Activated CD8-positive, alpha-beta memory T cell treated with anti-CD3 and anti-CD28 coated beads, Interleukin-2, amount 50 U/mL, for 1 hour (primary cell): Measurements from ENCODE around the gene CT45A5.
"Not testable (repeated sequence)": the region's sequence is repeated elsewhere in the genome, so short reads cannot be mapped to it uniquely, and the experiment has no call there.

ENCODE experiments used
- DNase-seq: peaks from one replicate; pipeline ENCODE4 v3.0.0-alpha.2; 2020; ENCODE audit errors: extremely low read depth

CT45A5 gene

DNA sequence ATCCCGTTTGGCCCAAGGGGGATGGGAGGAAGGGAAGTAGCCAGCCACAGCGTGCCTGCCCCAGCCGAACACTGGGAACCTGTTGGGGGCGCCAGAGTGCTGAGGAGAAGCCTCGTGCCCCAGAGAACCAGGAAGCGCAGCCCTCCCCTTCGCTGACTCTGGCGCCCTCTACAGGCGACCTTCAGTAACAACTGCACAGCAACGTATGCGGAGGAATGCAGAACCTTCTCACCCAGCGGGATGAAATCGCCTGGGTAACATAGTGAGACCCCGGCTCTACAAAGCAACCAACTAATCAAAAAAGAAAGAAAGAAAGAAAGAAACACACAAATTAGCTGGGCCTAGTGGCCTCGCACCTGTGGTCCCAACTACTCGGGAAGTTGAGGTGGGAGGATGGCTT, at the start of gene CT45A5:
Gene CT45A5, minus strand, starts transcription at position 101 of the 400 bp plus-strand sequence. CDS start 3,774 bp downstream, outside the sequence.
- not testable (repeated sequence) for DNase-seq

- DNase-seq = not testable (repeated sequence)
Measured at GRCh38 chrX:135819912-135820311, 34.6 kb upstream of the CT45A5 start, which contains the start of gene CT45A2. CT45A2 (minus strand) TSS chrX:135820012; CDS start chrX:135816265, 3,747 bp downstream.

GRCh38 chrX:135802687-135803086, 17.4 kb upstream of the CT45A5 start, which contains the start of gene CT45A6:
CT45A6 (minus strand) TSS chrX:135802787; CDS start chrX:135798993, 3,794 bp downstream.
- DNase-seq = not testable (repeated sequence)

- DNase-seq = not testable (repeated sequence)
Measured at GRCh38 chrX:135768091-135768490, 17.2 kb downstream of the CT45A5 start, which contains the start of gene CT45A3. CT45A3 (minus strand) TSS chrX:135768191; CDS start chrX:135764444, 3,747 bp downstream.

GRCh38 chrX:135744739-135745138, 40.6 kb downstream of the CT45A5 start:
- DNase-seq = not testable (repeated sequence)

GRCh38 chrX:135741192-135741715, 44.0 kb downstream of the CT45A5 start:
- DNase-seq = no peak

DNA sequence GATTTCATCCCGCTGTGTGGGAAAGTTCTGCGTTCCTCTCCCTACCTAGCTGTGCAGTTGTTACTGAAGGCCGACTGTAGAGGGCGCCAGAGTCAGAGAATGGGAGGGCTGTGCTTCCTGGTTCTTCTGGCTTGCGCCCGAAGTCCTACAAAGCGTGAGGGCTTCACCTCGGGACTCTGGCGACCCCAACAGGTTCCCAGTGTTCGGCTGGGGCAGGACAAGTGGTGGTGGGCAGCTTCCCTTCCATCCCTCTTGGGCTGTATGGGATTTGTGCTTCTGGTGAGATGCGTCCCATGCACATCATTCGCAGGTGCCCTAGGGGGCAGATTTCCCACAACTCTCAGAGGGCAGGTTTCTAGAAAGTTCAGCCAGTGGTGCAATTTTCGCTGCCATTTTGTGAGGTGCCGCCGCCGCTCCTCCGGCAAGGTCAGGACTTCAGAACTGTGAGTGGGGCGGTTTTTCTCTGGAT, 44.6 kb downstream of the CT45A5 start:
- no peak for DNase-seq

DNA sequence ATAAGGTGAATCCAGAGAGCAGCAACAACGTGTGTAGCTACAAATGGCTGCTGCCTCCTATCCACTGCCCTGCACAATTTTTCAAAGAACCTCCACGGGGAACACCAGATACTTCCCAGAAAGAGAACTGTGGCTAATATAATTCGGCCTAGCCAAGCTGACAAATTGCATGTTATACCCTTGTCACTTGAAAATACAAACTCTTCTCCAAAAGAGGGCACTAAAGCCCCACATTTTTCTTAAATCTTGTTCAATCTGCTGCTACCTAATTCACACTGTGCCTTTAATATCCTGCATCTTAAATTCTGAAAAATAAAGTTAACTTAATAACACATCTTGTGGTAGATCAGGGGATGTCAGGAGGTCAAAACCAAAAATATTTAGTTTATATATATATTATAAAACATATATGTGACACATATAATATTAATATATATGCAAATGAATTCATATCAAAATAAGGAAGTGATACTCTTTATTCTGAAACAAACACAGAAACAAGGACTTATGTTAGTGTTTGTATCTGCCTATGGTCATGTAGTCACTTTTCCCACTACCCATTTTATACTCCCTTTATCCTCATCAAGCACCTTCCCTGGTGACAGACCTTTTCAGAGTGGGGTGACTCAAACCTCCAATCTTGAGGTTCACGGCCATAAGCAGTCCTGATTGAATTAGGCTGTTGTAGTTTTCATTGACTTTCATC, 47.8 kb downstream of the CT45A5 start:
- DNase-seq = no peak

DNA sequence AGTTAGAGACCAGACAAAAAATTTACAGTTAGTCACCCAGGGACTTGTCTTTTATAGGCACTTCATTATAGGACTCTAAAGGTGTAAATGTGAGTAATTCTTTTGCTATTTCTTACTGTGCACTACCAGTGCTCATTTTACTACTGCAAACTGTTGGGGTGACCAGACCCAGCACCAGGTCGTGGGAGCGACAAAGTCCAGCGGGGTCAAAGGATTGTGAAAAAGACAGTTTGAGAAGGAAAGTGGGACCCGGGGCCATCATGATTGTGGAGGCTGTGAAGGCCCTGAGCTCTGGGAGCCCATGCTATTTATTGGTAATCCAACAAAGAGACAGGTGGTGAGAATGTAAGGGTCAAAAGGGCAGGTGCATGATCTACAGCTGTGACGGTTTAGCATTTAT, 50.6 kb downstream of the CT45A5 start:
- not testable (repeated sequence) for DNase-seq
